H9 (cell line): ENCODE results near the gene ATG9B. TPM values are rescaled to one million over a fixed set of nuclear protein-coding genes. Genes with fewer than 3 reads are reported as not detected.

Experiments used
- DNase-seq: peaks from one replicate; pipeline ENCODE4 v3.0.0-alpha.2; 2017
- H2AFZ ChIP-seq: one replicate; pipeline ENCODE4 v1.6.1; 2013; ENCODE audit warnings: mild to moderate bottlenecking, low read length, control low read depth, moderate library complexity
- H2AK5ac ChIP-seq: 2 replicates; pipeline ENCODE4 v1.6.1; 2013; ENCODE audit warnings: low read length, control low read depth, mixed read lengths; ENCODE audit not compliant: insufficient read length
- H2BK120ac ChIP-seq: one replicate; pipeline ENCODE4 v1.6.1; 2013; ENCODE audit warnings: low read depth, mild to moderate bottlenecking, low read length, control low read depth, inconsistent platforms; ENCODE audit not compliant: poor library complexity, severe bottlenecking
- H2BK12ac ChIP-seq: 2 replicates; pipeline ENCODE4 v1.6.1; 2013; ENCODE audit warnings: low read length, control low read depth, mixed read lengths, low read depth; ENCODE audit not compliant: insufficient read length
- H2BK15ac ChIP-seq: 2 replicates; pipeline ENCODE4 v1.6.1; 2013; ENCODE audit warnings: low read depth, low read length, control low read depth
- H2BK20ac ChIP-seq: one replicate; pipeline ENCODE4 v1.6.1; 2013; ENCODE audit warnings: low read depth, mild to moderate bottlenecking, low read length, control low read depth, inconsistent platforms; ENCODE audit not compliant: poor library complexity, severe bottlenecking
- H2BK5ac ChIP-seq: 2 replicates; pipeline ENCODE4 v1.6.1; 2013; ENCODE audit warnings: low read length, control low read depth, mixed read lengths; ENCODE audit not compliant: insufficient read length
- H3K14ac ChIP-seq: 2 replicates; pipeline ENCODE4 v1.6.1; 2013; ENCODE audit warnings: low read length, control low read depth; ENCODE audit not compliant: insufficient read depth
- H3K18ac ChIP-seq: 2 replicates; pipeline ENCODE4 v1.6.1; 2013; ENCODE audit warnings: low read depth, mild to moderate bottlenecking, mixed read lengths, low read length, control low read depth; ENCODE audit not compliant: insufficient read length
- H3K23ac ChIP-seq: 2 replicates; pipeline ENCODE4 v1.6.1; 2013; ENCODE audit warnings: low read length, control low read depth, mixed read lengths, low read depth; ENCODE audit not compliant: insufficient read length
- H3K23me2 ChIP-seq: 2 replicates; pipeline ENCODE4 v1.6.1; 2013; ENCODE audit warnings: low read depth, mild to moderate bottlenecking, mixed read lengths, low read length, control low read depth; ENCODE audit not compliant: insufficient read length, poor library complexity, severe bottlenecking
- H3K27ac ChIP-seq: 2 replicates; pipeline ENCODE4 v1.5.1; 2013; ENCODE audit warnings: low read length, control low read depth, mixed read lengths, low read depth; ENCODE audit not compliant: insufficient read length
- H3K27me3 ChIP-seq: 2 replicates; pipeline ENCODE4 v1.6.1; 2013; ENCODE audit warnings: low read length, control low read depth, inconsistent platforms; ENCODE audit not compliant: insufficient read depth
- H3K4ac ChIP-seq: 2 replicates; pipeline ENCODE4 v1.6.1; 2013; ENCODE audit warnings: low read depth, mild to moderate bottlenecking, control low read depth, inconsistent platforms, low read length, moderate library complexity
- H3K4me1 ChIP-seq: 2 replicates; pipeline ENCODE4 v1.6.1; 2013; ENCODE audit warnings: low read length, control low read depth, inconsistent platforms; ENCODE audit not compliant: insufficient read depth
- H3K4me2 ChIP-seq: 2 replicates; pipeline ENCODE4 v1.6.1; 2013; ENCODE audit warnings: low read length, control low read depth, mixed read lengths; ENCODE audit not compliant: insufficient read length, insufficient read depth
- H3K56ac ChIP-seq: 2 replicates; pipeline ENCODE4 v1.6.1; 2013; ENCODE audit warnings: low read depth, mild to moderate bottlenecking, mixed read lengths, low read length, control low read depth; ENCODE audit not compliant: insufficient read length
- H3K79me1 ChIP-seq: 2 replicates; pipeline ENCODE4 v1.6.1; 2013; ENCODE audit warnings: low read depth, mild to moderate bottlenecking, moderate library complexity, low read length, control low read depth, inconsistent platforms; ENCODE audit not compliant: insufficient read depth, poor library complexity, severe bottlenecking
- H3K79me2 ChIP-seq: 2 replicates; pipeline ENCODE4 v1.6.1; 2013; ENCODE audit warnings: low read length, control low read depth, inconsistent platforms; ENCODE audit not compliant: insufficient read depth
- H3K9ac ChIP-seq: 2 replicates; pipeline ENCODE4 v1.6.1; 2013; ENCODE audit warnings: low read length, control low read depth, mixed read lengths; ENCODE audit not compliant: insufficient read length; ENCODE audit errors: extremely low read depth
- H3K9me3 ChIP-seq: one replicate; pipeline ENCODE4 v1.6.1; 2013; ENCODE audit warnings: low read depth, low read length, inconsistent platforms; ENCODE audit not compliant: control insufficient read depth
- H3T11ph ChIP-seq: one replicate; pipeline ENCODE4 v1.6.1; 2013; ENCODE audit warnings: mild to moderate bottlenecking, low read length, control low read depth, inconsistent platforms
- H4K20me1 ChIP-seq: one replicate; pipeline ENCODE4 v1.6.1; 2013; ENCODE audit not compliant: control insufficient read depth, insufficient read length, insufficient read depth
- H4K5ac ChIP-seq: 2 replicates; pipeline ENCODE4 v1.6.1; 2013; ENCODE audit warnings: low read depth, mild to moderate bottlenecking, mixed read lengths, low read length, control low read depth; ENCODE audit not compliant: insufficient read length
- H4K8ac ChIP-seq: replicated peaks from 2 replicates; pipeline ENCODE4 v1.6.1; 2013; ENCODE audit warnings: low read length, control low read depth, mixed read lengths, low read depth; ENCODE audit not compliant: insufficient read length
- H4K91ac ChIP-seq: 2 replicates; pipeline ENCODE4 v1.6.1; 2013; ENCODE audit warnings: low read depth, mild to moderate bottlenecking, moderate library complexity, mixed read lengths, low read length, control low read depth; ENCODE audit not compliant: insufficient read length
- H3K27ac Mint-ChIP-seq, 3 experiments: 2 replicates in 2 of 3; 3 replicates in 1 of 3; pipeline ENCODE4 v1.8.0; 2020 to 2021; ENCODE audit warnings: mixed read lengths in 3 of 3, mild to moderate bottlenecking in 1 of 3, moderate library complexity in 1 of 3
- H3K27me3 Mint-ChIP-seq: 2 replicates; pipeline ENCODE4 v1.8.0; 2021; ENCODE audit warnings: low read depth, mild to moderate bottlenecking, moderate library complexity, mixed read lengths
- H3K36me3 Mint-ChIP-seq, 3 experiments: 2 replicates in 2 of 3; 3 replicates in 1 of 3; pipeline ENCODE4 v1.8.0; 2020 to 2021; ENCODE audit warnings: low read depth in 3 of 3, mixed read lengths in 3 of 3; ENCODE audit not compliant: insufficient read depth in 1 of 3
- H3K4me1 Mint-ChIP-seq, 2 experiments: 2 replicates each; pipeline ENCODE4 v1.8.0; 2020; ENCODE audit warnings: mixed read lengths in 2 of 2
- H3K4me3 Mint-ChIP-seq, 2 experiments: 2 replicates in 1 of 2; 3 replicates in 1 of 2; pipeline ENCODE4 v1.8.0; 2020 to 2021; ENCODE audit warnings: mild to moderate bottlenecking in 2 of 2, mixed read lengths in 2 of 2, moderate library complexity in 1 of 2
- H3K9me3 Mint-ChIP-seq, 2 experiments: 2 replicates in 1 of 2; 3 replicates in 1 of 2; pipeline ENCODE4 v1.8.0; 2020; ENCODE audit warnings: mild to moderate bottlenecking in 2 of 2, mixed read lengths in 2 of 2, moderate library complexity in 1 of 2
- CTCF ChIP-seq: fragments of 200-600 bp; sonication (generic); conservative IDR thresholded peaks from 3 replicates; pipeline ENCODE4 v1.8.0; 2021; ENCODE audit warnings: antibody characterized with exemption, mild to moderate bottlenecking
- WGBS: extraction: QIAGEN DNeasy Blood & Tissue Kit; methylation state at CpG from one replicate; pipeline ENCODE4 v1.1.7; 2013; ENCODE audit warnings: missing lambda C conversion rate, low lambda C conversion rate, mixed read lengths; ENCODE audit not compliant: insufficient read length; ENCODE audit errors: extremely low coverage; 5-methylcytosine and 5-hydroxymethylcytosine counted together
- total RNA-seq: library from RNA; stranded (reverse); gene quantifications from 2 replicates; pipeline ENCODE4 v1.2.1, GENCODE V29; 2021

The ATG9B gene
- total RNA-seq, 1 experiment from 2014 or later: 1.5 TPM

DNA sequence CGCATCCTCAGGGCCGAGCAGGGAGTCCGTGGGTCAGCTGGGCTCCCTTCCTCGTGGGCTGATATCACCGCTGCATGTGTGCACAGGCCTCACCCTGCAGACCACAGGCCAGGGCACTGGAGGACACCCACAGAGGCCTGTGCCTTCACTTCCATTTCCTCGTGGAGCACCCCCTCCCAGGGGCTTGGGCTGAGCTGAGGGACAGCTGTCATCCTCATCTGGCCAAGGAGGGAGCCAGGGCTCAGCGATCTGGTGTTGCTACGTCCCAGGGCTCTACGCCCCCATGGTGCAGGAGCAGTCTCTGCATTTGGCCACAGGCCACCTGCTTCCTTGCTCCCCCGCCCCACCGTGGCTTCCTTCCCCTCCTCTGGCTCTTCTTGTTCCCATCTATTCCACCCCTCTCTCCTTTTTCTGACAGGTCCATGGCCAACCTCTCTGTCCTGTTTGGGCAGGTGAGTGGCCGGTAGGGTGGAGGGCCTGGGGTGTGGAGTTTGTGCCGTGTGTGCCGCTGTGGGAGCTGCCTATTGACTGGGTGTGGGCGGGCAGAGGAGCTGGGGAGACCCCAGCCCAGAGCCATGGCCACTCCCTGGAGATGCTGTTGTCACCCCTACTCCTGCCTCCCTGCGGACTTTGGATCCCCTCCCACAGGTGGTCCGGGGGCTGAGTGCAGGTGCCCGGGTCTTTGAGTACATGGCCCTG is 15.7 kb upstream of the ATG9B start:
- no peak overlapping the region for H4K8ac ChIP-seq
- H3K79me2 ChIP-seq: no peaks in the 10 kb centered on the region
- DNase-seq: no peak
- TF ChIP-seq CTCF: no peak
- H3K4ac ChIP-seq: no peak overlapping the region
- H4K5ac ChIP-seq: no peak overlapping the region
- no peak overlapping the region for H3K9ac ChIP-seq
- H2BK5ac ChIP-seq: no peak overlapping the region
- H3K27ac ChIP-seq: no peak overlapping the region
- no peak overlapping the region for H3K27ac Mint-ChIP-seq
- H2AFZ ChIP-seq: no peak overlapping the region
- peaks cover 2% of the 10 kb centered on the region in 2 experiments; a peak in 1 of 4 replicates for H3K4me1 Mint-ChIP-seq
- H4K91ac ChIP-seq: no peak overlapping the region
- H2BK15ac ChIP-seq: no peak overlapping the region
- no peaks in the 10 kb centered on the region for H3K4me1 ChIP-seq
- peaks cover 0 to 5% (median 4%) of the 10 kb centered on the region in 3 experiments; a peak in 4 of 7 replicates for H3K36me3 Mint-ChIP-seq
- no peaks in the 10 kb centered on the region for H3K27me3 ChIP-seq
- H3K27me3 Mint-ChIP-seq: peaks cover 5% of the 10 kb centered on the region
- no peak overlapping the region for H3K23ac ChIP-seq
- H2BK120ac ChIP-seq: no peak overlapping the region
- no CpG with 5 or more reads among the region's 18 CpGs for WGBS
- no peak overlapping the region for H2AK5ac ChIP-seq
- no peak overlapping the region for H3K56ac ChIP-seq
- H3K4me3 Mint-ChIP-seq: no peak overlapping the region
- no peak overlapping the region for H3K18ac ChIP-seq
- H3K9me3 Mint-ChIP-seq: no peaks in the 10 kb centered on the region; a peak in 1 of 5 replicates
- no peaks in the 10 kb centered on the region for H3K23me2 ChIP-seq
- H2BK12ac ChIP-seq: no peak overlapping the region
- no peak overlapping the region for H2BK20ac ChIP-seq
- no peak overlapping the region for H3K4me2 ChIP-seq
- no peak overlapping the region for H3K14ac ChIP-seq
- no peaks in the 10 kb centered on the region for H3K9me3 ChIP-seq
- no peaks in the 10 kb centered on the region for H3K79me1 ChIP-seq
- no peaks in the 10 kb centered on the region for H4K20me1 ChIP-seq
- no peak overlapping the region for H3T11ph ChIP-seq
